Epithelial cell of prostate (primary cell): Measurements from ENCODE around the gene PCDH8.
A peak's percentile ranks its signal among the peaks of the same experiment; 100 is the strongest.

Experiments used
- DNase-seq: peaks from one replicate; pipeline ENCODE4 v3.0.0-alpha.2; 2011; ENCODE audit warnings: low read depth, low spot score
- H3K27ac ChIP-seq: fragments of 450-650 bp; 2 replicates; pipeline ENCODE4 v1.5.1; 2017; ENCODE audit warnings: mild to moderate bottlenecking

The PCDH8 gene

GRCh38 chr13:52848455-52849195 lies at the start of gene PCDH8:
Gene PCDH8, minus strand, starts transcription at chr13:52848640. Its CDS starts 204 bp downstream, at chr13:52848436.
- H3K27ac ChIP-seq: no peak within 1 kb of the TSS

GRCh38 chr13:52896827-52897659 lies 48.6 kb upstream of the PCDH8 start:
- no peak for DNase-seq
- H3K27ac ChIP-seq: no peak overlapping the region

More at GRCh38 chr13:52848455-52849195, at the start of gene PCDH8:
- no peak for DNase-seq

- no peak for DNase-seq
- no peak overlapping the region for H3K27ac ChIP-seq
These were observed 46.0 kb upstream of the PCDH8 start for GRCh38 chr13:52894413-52894812.

- no peak overlapping the region for H3K27ac ChIP-seq
- DNase-seq: peak; percentile 5
These were observed 44.5 kb upstream of the PCDH8 start for GRCh38 chr13:52892925-52893324.

GRCh38 chr13:52891706-52892105 lies 43.3 kb upstream of the PCDH8 start:
- H3K27ac ChIP-seq: no peak overlapping the region
- DNase-seq: no peak

- H3K27ac ChIP-seq: no peak overlapping the region
- no peak for DNase-seq
These were observed 38.7 kb upstream of the PCDH8 start for GRCh38 chr13:52887165-52887564.

GRCh38 chr13:52885141-52885540 lies 36.7 kb upstream of the PCDH8 start:
- H3K27ac ChIP-seq: no peak overlapping the region
- no peak for DNase-seq

- DNase-seq: no peak
- H3K27ac ChIP-seq: no peak overlapping the region
These were observed 36.1 kb upstream of the PCDH8 start for GRCh38 chr13:52884429-52885010.

- H3K27ac ChIP-seq: no peak overlapping the region
- DNase-seq: no peak
These were observed 34.3 kb upstream of the PCDH8 start for GRCh38 chr13:52882785-52883184.

GRCh38 chr13:52879950-52880741 lies 31.7 kb upstream of the PCDH8 start:
- no peak for DNase-seq
- no peak overlapping the region for H3K27ac ChIP-seq

GRCh38 chr13:52878831-52879230 lies 30.4 kb upstream of the PCDH8 start:
- DNase-seq: no peak
- H3K27ac ChIP-seq: no peak overlapping the region

GRCh38 chr13:52870143-52870542 lies 21.7 kb upstream of the PCDH8 start:
- no peak for DNase-seq
- no peak overlapping the region for H3K27ac ChIP-seq

GRCh38 chr13:52869621-52870020 lies 21.2 kb upstream of the PCDH8 start:
- no peak for DNase-seq
- no peak overlapping the region for H3K27ac ChIP-seq

- H3K27ac ChIP-seq: no peak overlapping the region
- DNase-seq: no peak
These were observed 20.6 kb upstream of the PCDH8 start for GRCh38 chr13:52869050-52869449.

- H3K27ac ChIP-seq: no peak overlapping the region
- DNase-seq: no peak
These were observed 19.8 kb upstream of the PCDH8 start for GRCh38 chr13:52868190-52868589.

- H3K27ac ChIP-seq: no peak overlapping the region
- DNase-seq: no peak
These were observed 16.5 kb upstream of the PCDH8 start for GRCh38 chr13:52864941-52865340.

GRCh38 chr13:52862358-52863206 lies 14.1 kb upstream of the PCDH8 start:
- H3K27ac ChIP-seq: no peak overlapping the region
- no peak for DNase-seq

- H3K27ac ChIP-seq: no peak overlapping the region
These were observed 4.0 kb upstream of the PCDH8 start for GRCh38 chr13:52852444-52852843.

GRCh38 chr13:52851137-52851962 lies 2.9 kb upstream of the PCDH8 start:
- H3K27ac ChIP-seq: peak overlapping the region; percentile 16
- DNase-seq: no peak

More at GRCh38 chr13:52852444-52852843, 4.0 kb upstream of the PCDH8 start:
- DNase-seq: no peak
